ENCODE measurements around the gene CEACAM16.
A peak's percentile ranks its signal among the peaks of the same experiment; 100 is the strongest.

The CEACAM16 gene

GRCh38 chr19:44686896-44687295 lies 12.1 kb upstream of the CEACAM16 start:
- no peak overlapping the region for H3K27ac Mint-ChIP-seq
- H3K4me3 Mint-ChIP-seq: no peak overlapping the region
- H3K9me3 Mint-ChIP-seq: no peaks in the 10 kb centered on the region

GRCh38 chr19:44687888-44688287 lies 11.1 kb upstream of the CEACAM16 start:
- TF ChIP-seq, protein P1, sequence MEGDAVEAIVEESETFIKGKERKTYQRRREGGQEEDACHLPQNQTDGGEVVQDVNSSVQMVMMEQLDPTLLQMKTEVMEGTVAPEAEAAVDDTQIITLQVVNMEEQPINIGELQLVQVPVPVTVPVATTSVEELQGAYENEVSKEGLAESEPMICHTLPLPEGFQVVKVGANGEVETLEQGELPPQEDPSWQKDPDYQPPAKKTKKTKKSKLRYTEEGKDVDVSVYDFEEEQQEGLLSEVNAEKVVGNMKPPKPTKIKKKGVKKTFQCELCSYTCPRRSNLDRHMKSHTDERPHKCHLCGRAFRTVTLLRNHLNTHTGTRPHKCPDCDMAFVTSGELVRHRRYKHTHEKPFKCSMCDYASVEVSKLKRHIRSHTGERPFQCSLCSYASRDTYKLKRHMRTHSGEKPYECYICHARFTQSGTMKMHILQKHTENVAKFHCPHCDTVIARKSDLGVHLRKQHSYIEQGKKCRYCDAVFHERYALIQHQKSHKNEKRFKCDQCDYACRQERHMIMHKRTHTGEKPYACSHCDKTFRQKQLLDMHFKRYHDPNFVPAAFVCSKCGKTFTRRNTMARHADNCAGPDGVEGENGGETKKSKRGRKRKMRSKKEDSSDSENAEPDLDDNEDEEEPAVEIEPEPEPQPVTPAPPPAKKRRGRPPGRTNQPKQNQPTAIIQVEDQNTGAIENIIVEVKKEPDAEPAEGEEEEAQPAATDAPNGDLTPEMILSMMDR (IDR thresholded peaks at IDR 0.05): no peak
- peaks cover 26% of the 10 kb centered on the region for H3K4me1 Mint-ChIP-seq
- no peak overlapping the region for H3K27ac Mint-ChIP-seq
- H3K27me3 Mint-ChIP-seq (ENCODE audit: low read depth, poor library complexity): peaks cover 19% of the 10 kb centered on the region
- no peaks in the 10 kb centered on the region for H3K36me3 Mint-ChIP-seq (ENCODE audit: low read depth)
- DNase-seq: no peak
- no peaks in the 10 kb centered on the region for H3K9me3 Mint-ChIP-seq
- H3K4me3 Mint-ChIP-seq: no peak overlapping the region

More at GRCh38 chr19:44686896-44687295, 12.1 kb upstream of the CEACAM16 start:
- Mint-ChIP-seq H3K27me3 (ENCODE audit: low read depth, poor library complexity) (peaks cover 19% of the 10 kb centered on the region), H3K4me1 (peaks cover 23% of the 10 kb centered on the region), H3K36me3 (ENCODE audit: low read depth) (no peaks in the 10 kb centered on the region)
- DNase-seq: no peak
- TF ChIP-seq, protein P1 (IDR thresholded peaks at IDR 0.05): no peak

DNA sequence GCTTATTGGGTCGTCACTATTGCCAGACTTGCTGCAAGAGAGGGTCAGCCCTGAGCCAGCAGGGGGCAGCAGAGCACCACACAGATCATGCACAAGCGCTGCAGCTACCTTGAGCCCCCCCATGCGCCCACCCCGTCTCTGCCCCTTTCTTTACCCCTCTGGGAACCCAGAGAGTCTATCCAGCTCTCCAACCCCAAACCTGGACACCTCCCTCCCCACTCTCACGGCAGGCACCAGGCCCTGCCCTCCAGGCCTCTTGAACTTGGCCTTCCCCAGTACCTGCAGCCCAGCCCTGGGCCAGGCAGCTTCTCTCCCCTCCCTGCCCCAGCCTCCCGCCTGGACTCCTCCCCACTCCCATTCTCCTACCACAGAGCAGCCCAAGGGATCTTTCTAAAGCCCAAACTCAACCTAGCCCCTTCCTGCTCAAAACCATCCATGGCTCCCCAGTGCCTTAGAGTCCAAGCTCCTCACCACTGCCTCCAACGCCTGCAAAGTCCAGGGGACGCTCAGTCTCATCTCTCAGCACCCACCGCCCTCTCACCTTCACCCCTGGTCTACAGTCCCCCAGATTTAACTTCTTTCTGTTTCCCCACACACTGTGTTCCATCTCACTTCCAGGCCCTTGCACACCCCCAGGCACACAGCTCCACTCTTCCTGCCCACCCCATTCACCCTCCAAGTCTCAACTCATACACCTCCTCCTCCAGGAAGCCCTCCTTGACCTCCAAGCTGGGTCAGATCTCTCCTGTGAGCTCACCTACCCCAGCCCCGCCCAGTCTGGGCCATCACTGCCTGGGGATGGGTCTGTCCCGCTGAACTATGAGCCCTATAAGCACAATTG lies 9.4 kb upstream of the CEACAM16 start:
- TF ChIP-seq, protein P1 (IDR thresholded peaks at IDR 0.05): peak; percentile 85
- Mint-ChIP-seq H3K4me1 (peaks cover 22% of the 10 kb centered on the region), H3K36me3 (ENCODE audit: low read depth) (no peaks in the 10 kb centered on the region), H3K27me3 (ENCODE audit: low read depth, poor library complexity) (peaks cover 22% of the 10 kb centered on the region), H3K4me3 (no peak overlapping the region), H3K27ac (no peak overlapping the region), H3K9me3 (no peaks in the 10 kb centered on the region)
- peak; percentile 94 for DNase-seq

GRCh38 chr19:44690131-44690440 lies 8.9 kb upstream of the CEACAM16 start:
- no peak for DNase-seq
- peaks cover 19% of the 10 kb centered on the region for H3K4me1 Mint-ChIP-seq
- no peaks in the 10 kb centered on the region for H3K36me3 Mint-ChIP-seq (ENCODE audit: low read depth)
- peaks cover 25% of the 10 kb centered on the region for H3K27me3 Mint-ChIP-seq (ENCODE audit: low read depth, poor library complexity)
- H3K9me3 Mint-ChIP-seq: no peaks in the 10 kb centered on the region
- TF ChIP-seq, protein P1 (IDR thresholded peaks at IDR 0.05): no peak
- no peak overlapping the region for H3K4me3 Mint-ChIP-seq
- no peak overlapping the region for H3K27ac Mint-ChIP-seq

DNA sequence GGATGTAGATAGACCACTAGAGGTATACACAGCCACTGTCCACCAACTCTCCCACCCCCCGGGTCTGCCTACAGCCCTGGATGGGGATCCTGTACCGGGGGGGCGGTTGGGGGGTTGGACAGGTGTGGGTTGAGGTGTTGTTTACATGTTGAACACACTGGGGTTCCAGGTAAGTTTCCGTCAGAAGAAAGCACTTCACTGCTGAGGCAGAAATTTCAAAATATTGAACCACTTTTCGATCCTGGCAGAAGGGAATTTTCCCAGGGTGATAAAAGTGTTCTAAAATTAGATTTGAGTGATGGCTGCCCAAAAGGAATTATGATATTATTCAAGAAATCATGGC lies 6.6 kb upstream of the CEACAM16 start:
- Mint-ChIP-seq H3K36me3 (ENCODE audit: low read depth) (no peaks in the 10 kb centered on the region), H3K27ac (no peak overlapping the region), H3K9me3 (no peaks in the 10 kb centered on the region), H3K4me3 (no peak overlapping the region), H3K27me3 (ENCODE audit: low read depth, poor library complexity) (peaks cover 25% of the 10 kb centered on the region), H3K4me1 (peaks cover 23% of the 10 kb centered on the region)
- TF ChIP-seq, protein P1 (IDR thresholded peaks at IDR 0.05): no peak
- no peak for DNase-seq

- Mint-ChIP-seq H3K9me3 (no peaks in the 10 kb centered on the region), H3K27me3 (ENCODE audit: low read depth, poor library complexity) (peaks cover 21% of the 10 kb centered on the region), H3K4me1 (peaks cover 26% of the 10 kb centered on the region), H3K27ac (no peak overlapping the region), H3K36me3 (ENCODE audit: low read depth) (no peaks in the 10 kb centered on the region), H3K4me3 (no peak overlapping the region)
- TF ChIP-seq, protein P1 (IDR thresholded peaks at IDR 0.05): no peak
- no peak for DNase-seq
These were observed 4.8 kb upstream of the CEACAM16 start for GRCh38 chr19:44694184-44694579.
